Neural cell (in vitro differentiated cells): ENCODE results near the gene SNX20. TPM values are rescaled to one million over a fixed set of nuclear protein-coding genes. Genes with fewer than 3 reads are reported as not detected.

Source experiments
- H2AFZ ChIP-seq: fragments of 200-600, 300-800 bp; sonication (generic), shearing (Covaris generic); 2 replicates; pipeline ENCODE4 v1.6.0; 2014; ENCODE audit warnings: low read depth, mild to moderate bottlenecking, antibody characterized with exemption, low read length, moderate library complexity
- H3F3A ChIP-seq: fragments of 200-600 bp; shearing (Covaris generic); 2 replicates; pipeline ENCODE4 v1.6.1; 2016; ENCODE audit warnings: mild to moderate bottlenecking, moderate library complexity, mixed read lengths, antibody characterized with exemption, low read length; ENCODE audit not compliant: insufficient read depth, poor library complexity, severe bottlenecking
- H3K27ac ChIP-seq: fragments of 200-600, 300-800 bp; sonication (generic), shearing (Covaris generic); 2 replicates; pipeline ENCODE4 v1.5.1; 2014; ENCODE audit warnings: mild to moderate bottlenecking, low read length, moderate library complexity
- H3K27me3 ChIP-seq: fragments of 300-800, 200-600 bp; sonication (generic), shearing (Covaris generic); 2 replicates; pipeline ENCODE4 v1.6.0; 2014; ENCODE audit warnings: mild to moderate bottlenecking, low read depth, low read length, moderate library complexity; ENCODE audit not compliant: insufficient read depth
- H3K36me3 ChIP-seq: fragments of 300-800, 200-600 bp; sonication (generic), shearing (Covaris generic); 2 replicates; pipeline ENCODE4 v1.5.1; 2014; ENCODE audit warnings: mild to moderate bottlenecking, antibody characterized with exemption, low read length, moderate library complexity; ENCODE audit not compliant: insufficient read depth
- H3K4me2 ChIP-seq: fragments of 300-800, 200-600 bp; sonication (generic), shearing (Covaris generic); 2 replicates; pipeline ENCODE4 v1.6.0; 2014; ENCODE audit warnings: mild to moderate bottlenecking, low read length
- H3K4me3 ChIP-seq: fragments of 300-800, 200-600 bp; sonication (generic), shearing (Covaris generic); 2 replicates; pipeline ENCODE4 v1.5.1; 2014; ENCODE audit warnings: mild to moderate bottlenecking, low read length, moderate library complexity
- H3K79me2 ChIP-seq: fragments of 200-600 bp; shearing (Covaris generic); replicated peaks from 2 replicates; pipeline ENCODE4 v1.6.0; 2014; ENCODE audit warnings: mild to moderate bottlenecking, low read length, moderate library complexity; ENCODE audit not compliant: insufficient read depth
- H3K9ac ChIP-seq: fragments of 300-800, 200-600 bp; sonication (generic), shearing (Covaris generic); 2 replicates; pipeline ENCODE4 v1.6.1; 2016; ENCODE audit warnings: mild to moderate bottlenecking, low read length, mixed read lengths
- H3K9me2 ChIP-seq: fragments of 200-600 bp; shearing (Covaris generic); 2 replicates; pipeline ENCODE4 v1.6.1; 2016; ENCODE audit warnings: mild to moderate bottlenecking, low read length, mixed read lengths; ENCODE audit not compliant: insufficient read depth
- H3K9me3 ChIP-seq: fragments of 200-600, 300-800 bp; sonication (generic), shearing (Covaris generic); 2 replicates; pipeline ENCODE4 v1.6.1; 2016; ENCODE audit warnings: mild to moderate bottlenecking, mixed run types, low read length, moderate library complexity, mixed read lengths
- H4K20me1 ChIP-seq: fragments of 200-600 bp; shearing (Covaris generic); 2 replicates; pipeline ENCODE4 v1.6.1; 2016; ENCODE audit warnings: mild to moderate bottlenecking, mixed run types; ENCODE audit not compliant: insufficient read depth
- CTCF ChIP-seq: fragments of 450-650 bp; IDR thresholded peaks from 2 replicates; pipeline ENCODE4 v1.5.1; 2014; ENCODE audit warnings: antibody characterized with exemption, mild to moderate bottlenecking, moderate library complexity; ENCODE audit not compliant: poor library complexity, severe bottlenecking
- EP300 ChIP-seq: fragments of 450-650 bp; conservative IDR thresholded peaks from 2 replicates; pipeline ENCODE4 v1.6.1; 2014; ENCODE audit warnings: antibody characterized with exemption, mild to moderate bottlenecking, moderate library complexity; ENCODE audit not compliant: poor library complexity, severe bottlenecking
- EZH2 ChIP-seq: fragments of 200-600, 300-800 bp; shearing (Covaris generic), sonication (generic); IDR thresholded peaks from 2 replicates; pipeline ENCODE4 v1.6.1; 2014; ENCODE audit warnings: antibody characterized with exemption, low read length, borderline replicate concordance, mild to moderate bottlenecking; ENCODE audit not compliant: insufficient read depth, poor library complexity, severe bottlenecking
- MXI1 ChIP-seq: fragments of 450-650 bp; conservative IDR thresholded peaks from 2 replicates; pipeline ENCODE4 v1.6.1; 2014; ENCODE audit warnings: antibody characterized with exemption, mild to moderate bottlenecking; ENCODE audit not compliant: poor library complexity, severe bottlenecking
- POLR2AphosphoS5 ChIP-seq: IDR thresholded peaks from 2 replicates; pipeline ENCODE4 v1.6.1; 2012
- RAD21 ChIP-seq: fragments of 450-650 bp; conservative IDR thresholded peaks from 2 replicates; pipeline ENCODE4 v1.6.1; 2014; ENCODE audit warnings: antibody characterized with exemption, mild to moderate bottlenecking, moderate library complexity
- SMC3 ChIP-seq: fragments of 450-650 bp; conservative IDR thresholded peaks from 2 replicates; pipeline ENCODE4 v1.6.1; 2014; ENCODE audit warnings: antibody characterized with exemption, mild to moderate bottlenecking, moderate library complexity; ENCODE audit not compliant: poor library complexity
- TAF1 ChIP-seq: IDR thresholded peaks from 2 replicates; pipeline ENCODE4 v1.6.1; 2012; ENCODE audit warnings: low read depth
- polyA plus RNA-seq: library from polyadenylated mRNA; depleted of rRNA; stranded (reverse); fragments of >200 nt; gene quantifications from 2 replicates; pipeline ENCODE4 v1.2.3, GENCODE V29; 2014
- TF ChIP-seq, protein P1 (sequence below): IDR thresholded peaks from 2 replicates; pipeline ENCODE4 v1.6.1; 2012; ENCODE audit warnings: borderline replicate concordance

Gene SNX20
- polyA plus RNA-seq, 1 donor from 2014 or later = not detected

- H3K4me3 ChIP-seq = no peak overlapping the region
- no peak overlapping the region for H2AFZ ChIP-seq
- no peaks in the 10 kb centered on the region for H3K27me3 ChIP-seq
- peaks cover 3% of the 10 kb centered on the region for H3K9me3 ChIP-seq
- H4K20me1 ChIP-seq = no peaks in the 10 kb centered on the region
- no peak overlapping the region for H3K27ac ChIP-seq
- no peaks in the 10 kb centered on the region for H3K9me2 ChIP-seq
- no peak overlapping the region for H3K4me2 ChIP-seq
- H3F3A ChIP-seq = no peaks in the 10 kb centered on the region
- TF ChIP-seq, protein P1, sequence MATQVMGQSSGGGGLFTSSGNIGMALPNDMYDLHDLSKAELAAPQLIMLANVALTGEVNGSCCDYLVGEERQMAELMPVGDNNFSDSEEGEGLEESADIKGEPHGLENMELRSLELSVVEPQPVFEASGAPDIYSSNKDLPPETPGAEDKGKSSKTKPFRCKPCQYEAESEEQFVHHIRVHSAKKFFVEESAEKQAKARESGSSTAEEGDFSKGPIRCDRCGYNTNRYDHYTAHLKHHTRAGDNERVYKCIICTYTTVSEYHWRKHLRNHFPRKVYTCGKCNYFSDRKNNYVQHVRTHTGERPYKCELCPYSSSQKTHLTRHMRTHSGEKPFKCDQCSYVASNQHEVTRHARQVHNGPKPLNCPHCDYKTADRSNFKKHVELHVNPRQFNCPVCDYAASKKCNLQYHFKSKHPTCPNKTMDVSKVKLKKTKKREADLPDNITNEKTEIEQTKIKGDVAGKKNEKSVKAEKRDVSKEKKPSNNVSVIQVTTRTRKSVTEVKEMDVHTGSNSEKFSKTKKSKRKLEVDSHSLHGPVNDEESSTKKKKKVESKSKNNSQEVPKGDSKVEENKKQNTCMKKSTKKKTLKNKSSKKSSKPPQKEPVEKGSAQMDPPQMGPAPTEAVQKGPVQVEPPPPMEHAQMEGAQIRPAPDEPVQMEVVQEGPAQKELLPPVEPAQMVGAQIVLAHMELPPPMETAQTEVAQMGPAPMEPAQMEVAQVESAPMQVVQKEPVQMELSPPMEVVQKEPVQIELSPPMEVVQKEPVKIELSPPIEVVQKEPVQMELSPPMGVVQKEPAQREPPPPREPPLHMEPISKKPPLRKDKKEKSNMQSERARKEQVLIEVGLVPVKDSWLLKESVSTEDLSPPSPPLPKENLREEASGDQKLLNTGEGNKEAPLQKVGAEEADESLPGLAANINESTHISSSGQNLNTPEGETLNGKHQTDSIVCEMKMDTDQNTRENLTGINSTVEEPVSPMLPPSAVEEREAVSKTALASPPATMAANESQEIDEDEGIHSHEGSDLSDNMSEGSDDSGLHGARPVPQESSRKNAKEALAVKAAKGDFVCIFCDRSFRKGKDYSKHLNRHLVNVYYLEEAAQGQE = no peak
- no peak for TF ChIP-seq CTCF
- no peak for TF ChIP-seq EP300
- no peak for TF ChIP-seq EZH2
- no peak for TF ChIP-seq TAF1
- no peak for TF ChIP-seq POLR2AphosphoS5
- no peak for TF ChIP-seq RAD21
- no peak for TF ChIP-seq MXI1
- TF ChIP-seq SMC3 = no peak
- H3K79me2 ChIP-seq = no peaks in the 10 kb centered on the region
- H3K36me3 ChIP-seq = no peaks in the 10 kb centered on the region
- H3K9ac ChIP-seq = no peak overlapping the region
These were observed 10.6 kb downstream of the SNX20 start for GRCh38 chr16:50670476-50670875.

- no peak overlapping the region for H3K4me3 ChIP-seq
These were observed 11.4 kb downstream of the SNX20 start for GRCh38 chr16:50669741-50670140.

More at GRCh38 chr16:50669741-50670140, 11.4 kb downstream of the SNX20 start:
- Histone ChIP-seq H3K27ac (no peak overlapping the region), H2AFZ (no peak overlapping the region), H3K27me3 (no peaks in the 10 kb centered on the region), H3K4me2 (no peak overlapping the region), H3K9ac (no peak overlapping the region), H3F3A (no peaks in the 10 kb centered on the region), H3K9me3 (peaks cover 3% of the 10 kb centered on the region), H3K36me3 (no peaks in the 10 kb centered on the region), H3K9me2 (no peaks in the 10 kb centered on the region), H4K20me1 (no peaks in the 10 kb centered on the region), H3K79me2 (no peaks in the 10 kb centered on the region)
- TF ChIP-seq RAD21 = no peak
- no peak for TF ChIP-seq SMC3
- TF ChIP-seq CTCF = no peak
- TF ChIP-seq, protein P1 = no peak
